Measurements from ENCODE around the gene ALB. TPM values are rescaled to one million over a fixed set of nuclear protein-coding genes. Genes with fewer than 3 reads are reported as not detected.

ALB gene
- total and polyA plus RNA-seq, 10 donors: 0.46 to 16.2 (median 0.85) TPM; not detected in 3

- no peak for TF ChIP-seq POLR2A (IDR thresholded peaks at IDR 0.05)
- no peak for TF ChIP-seq CTCF (IDR thresholded peaks at IDR 0.05 in 8 of 11, conservative IDR thresholded peaks at IDR 0.05 in 3 of 11)
- TF ChIP-seq POLR2AphosphoS5 (IDR thresholded peaks at IDR 0.05): no peak
- Histone ChIP-seq H3K4me3 (no peak overlapping the region), H3K4me1 (no peaks in the 10 kb centered on the region), H3K27me3 (replicated peaks in 1 of 7) (no peaks in the 10 kb centered on the region), H3K9me3 (no peaks in the 10 kb centered on the region), H3K36me3 (no peaks in the 10 kb centered on the region), H3K27ac (no peak overlapping the region)
- no peak for DNase-seq
- WGBS, 5 donors: 78 to 86% (median 83%) methylated on average over 3 of the region's 3 CpGs
- intact Hi-C loops (cut with DNase I; ENCODE audit: low total_unique reads): no loop called here
Measured at GRCh38 chr4:73410916-73411730, 7.0 kb downstream of the ALB start.

GRCh38 chr4:73411731-73412414 is 7.8 kb downstream of the ALB start:
- WGBS, 5 donors: 82 to 94% (median 92%) methylated on average over 8 of the region's 8 CpGs
- Histone ChIP-seq H3K36me3 (no peaks in the 10 kb centered on the region), H3K9me3 (no peaks in the 10 kb centered on the region), H3K4me3 (no peak overlapping the region), H3K4me1 (no peaks in the 10 kb centered on the region), H3K27ac (no peak overlapping the region), H3K27me3 (replicated peaks in 1 of 7) (no peaks in the 10 kb centered on the region)
- TF ChIP-seq POLR2AphosphoS5 (IDR thresholded peaks at IDR 0.05) (no peak), CTCF (IDR thresholded peaks at IDR 0.05 in 8 of 11, conservative IDR thresholded peaks at IDR 0.05 in 3 of 11) (no peak), POLR2A (IDR thresholded peaks at IDR 0.05) (no peak)
- DNase-seq: no peak
- intact Hi-C loops (cut with DNase I; ENCODE audit: low total_unique reads): no loop called here

GRCh38 chr4:73413294-73413755 is 9.2 kb downstream of the ALB start:
- intact Hi-C loops (cut with DNase I; ENCODE audit: low total_unique reads): no loop called here
- no peaks in the 10 kb centered on the region for H3K27me3 ChIP-seq (replicated peaks in 1 of 7)
- no peak overlapping the region for H3K27ac ChIP-seq
- no peak overlapping the region for H3K4me3 ChIP-seq
- WGBS, 5 donors: 73 to 91% (median 84%) methylated on average over 4 of the region's 4 CpGs
- no peaks in the 10 kb centered on the region for H3K9me3 ChIP-seq
- H3K4me1 ChIP-seq: no peaks in the 10 kb centered on the region
- H3K36me3 ChIP-seq: no peaks in the 10 kb centered on the region
- DNase-seq: no peak
- TF ChIP-seq POLR2AphosphoS5 (IDR thresholded peaks at IDR 0.05) (no peak), POLR2A (IDR thresholded peaks at IDR 0.05) (no peak), CTCF (IDR thresholded peaks at IDR 0.05 in 8 of 11, conservative IDR thresholded peaks at IDR 0.05 in 3 of 11) (no peak)

GRCh38 chr4:73414936-73415271 is 10.8 kb downstream of the ALB start:
- Histone ChIP-seq H3K9me3 (no peaks in the 10 kb centered on the region), H3K27ac (no peak overlapping the region), H3K36me3 (no peaks in the 10 kb centered on the region), H3K4me1 (no peaks in the 10 kb centered on the region), H3K4me3 (no peak overlapping the region), H3K27me3 (replicated peaks in 1 of 7) (no peaks in the 10 kb centered on the region)
- TF ChIP-seq CTCF (IDR thresholded peaks at IDR 0.05 in 8 of 11, conservative IDR thresholded peaks at IDR 0.05 in 3 of 11): no peak
- TF ChIP-seq POLR2A (IDR thresholded peaks at IDR 0.05): no peak
- no peak for TF ChIP-seq POLR2AphosphoS5 (IDR thresholded peaks at IDR 0.05)
- intact Hi-C loops (cut with DNase I; ENCODE audit: low total_unique reads): no loop called here
- no peak for DNase-seq
- 63 to 79% (median 75%) methylated on average over 2 of the region's 2 CpGs for WGBS, 5 donors
